Measurements from ENCODE around the gene ZNF827.
A peak's percentile ranks its signal among the peaks of the same experiment; 100 is the strongest.

The ZNF827 gene

GRCh38 chr4:145762719-145763118, 175.9 kb downstream of the ZNF827 start:
- H2BK12ac ChIP-seq (ENCODE audit: low read length in 2 of 2), result no peak overlapping the region

GRCh38 chr4:145760961-145761929, 177.4 kb downstream of the ZNF827 start:
- H3K18ac ChIP-seq (ENCODE audit: low read depth in 1 of 2, low read length in 2 of 2), result no peak overlapping the region
- H3K4ac ChIP-seq (ENCODE audit: low read depth in 1 of 2, low read length in 2 of 2), result no peak overlapping the region
- H2BK120ac ChIP-seq (ENCODE audit: low read depth, low read length), result no peak overlapping the region
- H4K8ac ChIP-seq (ENCODE audit: low read length), result no peak overlapping the region
- no peaks in the 10 kb centered on the region for H3K4me1 ChIP-seq (ENCODE audit: control insufficient read depth, insufficient read depth, low read depth, low read length)
- H4K91ac ChIP-seq (ENCODE audit: low read length), result no peak overlapping the region
- no peak overlapping the region for H2AK5ac ChIP-seq (ENCODE audit: low read length, severe bottlenecking)
- no peaks in the 10 kb centered on the region for H3K9me3 ChIP-seq (ENCODE audit: control insufficient read depth, low read length)
- H2AFZ ChIP-seq (ENCODE audit: low read depth, low read length), result no peak overlapping the region
- no peak overlapping the region for H2BK5ac ChIP-seq (ENCODE audit: low read depth, low read length, poor library complexity, severe bottlenecking)
- no peak overlapping the region for H3K4me2 ChIP-seq (ENCODE audit: low read length, poor library complexity, severe bottlenecking)
- H3K23ac ChIP-seq (ENCODE audit: low read length in 2 of 2), result no peak overlapping the region
- H3K27ac ChIP-seq (ENCODE audit: low read length, poor library complexity, severe bottlenecking), result no peak overlapping the region
- no peak overlapping the region for H2BK12ac ChIP-seq (ENCODE audit: low read length in 2 of 2)
- DNase-seq, result no peak
- H2BK15ac ChIP-seq (ENCODE audit: low read depth, poor library complexity, severe bottlenecking), result no peak overlapping the region
- no peak overlapping the region for H3K4me3 ChIP-seq (ENCODE audit: insufficient read depth in 1 of 2, low read depth in 1 of 2, low read length in 2 of 2)
- H3K79me1 ChIP-seq (replicated peaks; ENCODE audit: low read length, poor library complexity, severe bottlenecking), result peaks cover 15% of the 10 kb centered on the region
- peak overlapping the region in 1 of 2 experiments; percentile 20 for H3K14ac ChIP-seq (ENCODE audit: low read length in 2 of 2)
- H3K9ac ChIP-seq (ENCODE audit: low read length), result no peak overlapping the region
- peaks cover 51 to 58% of the 10 kb centered on the region in 2 experiments for H3K36me3 ChIP-seq (ENCODE audit: control insufficient read depth in 1 of 2, insufficient read depth in 2 of 2, low read depth in 1 of 2, low read length in 2 of 2)
- 98% methylated on average over 49 of the region's 49 CpGs for WGBS
- H3K27me3 ChIP-seq (ENCODE audit: control insufficient read depth in 1 of 2, insufficient read depth in 1 of 2, low read length in 2 of 2), result no peaks in the 10 kb centered on the region

More at GRCh38 chr4:145762719-145763118, 175.9 kb downstream of the ZNF827 start:
- no peak overlapping the region for H3K14ac ChIP-seq (ENCODE audit: low read length in 2 of 2)
- peaks cover 58 to 63% of the 10 kb centered on the region in 2 experiments for H3K36me3 ChIP-seq (ENCODE audit: control insufficient read depth in 1 of 2, insufficient read depth in 2 of 2, low read depth in 1 of 2, low read length in 2 of 2)
- no peak overlapping the region for H3K9ac ChIP-seq (ENCODE audit: low read length)
- no peak overlapping the region for H3K23ac ChIP-seq (ENCODE audit: low read length in 2 of 2)
- H3K9me3 ChIP-seq (ENCODE audit: control insufficient read depth, low read length), result peaks cover 12% of the 10 kb centered on the region
- no peak overlapping the region for H2BK5ac ChIP-seq (ENCODE audit: low read depth, low read length, poor library complexity, severe bottlenecking)
- no peak overlapping the region for H4K8ac ChIP-seq (ENCODE audit: low read length)
- no peak overlapping the region for H2AK5ac ChIP-seq (ENCODE audit: low read length, severe bottlenecking)
- no peak overlapping the region for H2BK15ac ChIP-seq (ENCODE audit: low read depth, poor library complexity, severe bottlenecking)
- no peak overlapping the region for H3K4me2 ChIP-seq (ENCODE audit: low read length, poor library complexity, severe bottlenecking)
- no peak overlapping the region for H4K91ac ChIP-seq (ENCODE audit: low read length)
- H3K4me1 ChIP-seq (ENCODE audit: control insufficient read depth, insufficient read depth, low read depth, low read length), result no peaks in the 10 kb centered on the region
- 97% methylated on average over 7 of the region's 8 CpGs for WGBS
- no peak for DNase-seq
- peaks cover 19% of the 10 kb centered on the region for H3K79me1 ChIP-seq (replicated peaks; ENCODE audit: low read length, poor library complexity, severe bottlenecking)
- H2AFZ ChIP-seq (ENCODE audit: low read depth, low read length), result no peak overlapping the region
- no peak overlapping the region for H3K4ac ChIP-seq (ENCODE audit: low read depth in 1 of 2, low read length in 2 of 2)
- no peak overlapping the region for H3K18ac ChIP-seq (ENCODE audit: low read depth in 1 of 2, low read length in 2 of 2)
- no peak overlapping the region for H3K27ac ChIP-seq (ENCODE audit: low read length, poor library complexity, severe bottlenecking)
- no peak overlapping the region for H3K4me3 ChIP-seq (ENCODE audit: insufficient read depth in 1 of 2, low read depth in 1 of 2, low read length in 2 of 2)
- H3K27me3 ChIP-seq (ENCODE audit: control insufficient read depth in 1 of 2, insufficient read depth in 1 of 2, low read length in 2 of 2), result no peaks in the 10 kb centered on the region
- no peak overlapping the region for H2BK120ac ChIP-seq (ENCODE audit: low read depth, low read length)

GRCh38 chr4:145760176-145760575, 178.4 kb downstream of the ZNF827 start:
- Histone ChIP-seq H3K4ac (ENCODE audit: low read depth in 1 of 2, low read length in 2 of 2) (no peak overlapping the region), H2BK120ac (ENCODE audit: low read depth, low read length) (no peak overlapping the region), H2AFZ (ENCODE audit: low read depth, low read length) (no peak overlapping the region), H3K36me3 (ENCODE audit: control insufficient read depth in 1 of 2, insufficient read depth in 2 of 2, low read depth in 1 of 2, low read length in 2 of 2) (peaks cover 46 to 52% of the 10 kb centered on the region in 2 experiments), H3K9me3 (ENCODE audit: control insufficient read depth, low read length) (no peaks in the 10 kb centered on the region), H2BK5ac (ENCODE audit: low read depth, low read length, poor library complexity, severe bottlenecking) (no peak overlapping the region), H4K91ac (ENCODE audit: low read length) (no peak overlapping the region), H3K27ac (ENCODE audit: low read length, poor library complexity, severe bottlenecking) (no peak overlapping the region), H3K14ac (ENCODE audit: low read length in 2 of 2) (no peak overlapping the region), H2BK15ac (ENCODE audit: low read depth, poor library complexity, severe bottlenecking) (no peak overlapping the region), H3K9ac (ENCODE audit: low read length) (no peak overlapping the region), H4K8ac (ENCODE audit: low read length) (no peak overlapping the region), H2BK12ac (ENCODE audit: low read length in 2 of 2) (no peak overlapping the region), H3K27me3 (ENCODE audit: control insufficient read depth in 1 of 2, insufficient read depth in 1 of 2, low read length in 2 of 2) (no peaks in the 10 kb centered on the region), H3K4me2 (ENCODE audit: low read length, poor library complexity, severe bottlenecking) (no peak overlapping the region), H3K4me3 (ENCODE audit: insufficient read depth in 1 of 2, low read depth in 1 of 2, low read length in 2 of 2) (no peak overlapping the region), H3K79me1 (replicated peaks; ENCODE audit: low read length, poor library complexity, severe bottlenecking) (peaks cover 12% of the 10 kb centered on the region), H3K18ac (ENCODE audit: low read depth in 1 of 2, low read length in 2 of 2) (no peak overlapping the region), H3K23ac (ENCODE audit: low read length in 2 of 2) (no peak overlapping the region), H3K4me1 (ENCODE audit: control insufficient read depth, insufficient read depth, low read depth, low read length) (peaks cover 3% of the 10 kb centered on the region), H2AK5ac (ENCODE audit: low read length, severe bottlenecking) (no peak overlapping the region)
- no peak for DNase-seq
- 95% methylated on average over 8 of the region's 8 CpGs for WGBS

GRCh38 chr4:145757188-145757587, 181.4 kb downstream of the ZNF827 start:
- no peak overlapping the region for H3K23ac ChIP-seq (ENCODE audit: low read length in 2 of 2)
- no CpG with 5 or more reads among the region's 1 CpG for WGBS
- peaks cover 9% of the 10 kb centered on the region for H3K79me1 ChIP-seq (replicated peaks; ENCODE audit: low read length, poor library complexity, severe bottlenecking)
- H2BK120ac ChIP-seq (ENCODE audit: low read depth, low read length), result no peak overlapping the region
- H3K4ac ChIP-seq (ENCODE audit: low read depth in 1 of 2, low read length in 2 of 2), result no peak overlapping the region
- H3K36me3 ChIP-seq (ENCODE audit: control insufficient read depth in 1 of 2, insufficient read depth in 2 of 2, low read depth in 1 of 2, low read length in 2 of 2), result peaks cover 20 to 28% of the 10 kb centered on the region in 2 experiments
- H3K18ac ChIP-seq (ENCODE audit: low read depth in 1 of 2, low read length in 2 of 2), result no peak overlapping the region
- H3K4me2 ChIP-seq (ENCODE audit: low read length, poor library complexity, severe bottlenecking), result no peak overlapping the region
- no peak overlapping the region for H3K9ac ChIP-seq (ENCODE audit: low read length)
- H3K4me3 ChIP-seq (ENCODE audit: insufficient read depth in 1 of 2, low read depth in 1 of 2, low read length in 2 of 2), result no peak overlapping the region
- no peak overlapping the region for H2AFZ ChIP-seq (ENCODE audit: low read depth, low read length)
- H3K27me3 ChIP-seq (ENCODE audit: control insufficient read depth in 1 of 2, insufficient read depth in 1 of 2, low read length in 2 of 2), result no peaks in the 10 kb centered on the region
- no peak overlapping the region for H2AK5ac ChIP-seq (ENCODE audit: low read length, severe bottlenecking)
- H3K4me1 ChIP-seq (ENCODE audit: control insufficient read depth, insufficient read depth, low read depth, low read length), result peaks cover 3% of the 10 kb centered on the region
- H4K8ac ChIP-seq (ENCODE audit: low read length), result no peak overlapping the region
- no peak for DNase-seq
- H4K91ac ChIP-seq (ENCODE audit: low read length), result no peak overlapping the region
- H3K14ac ChIP-seq (ENCODE audit: low read length in 2 of 2), result no peak overlapping the region
- H2BK15ac ChIP-seq (ENCODE audit: low read depth, poor library complexity, severe bottlenecking), result no peak overlapping the region
- H2BK5ac ChIP-seq (ENCODE audit: low read depth, low read length, poor library complexity, severe bottlenecking), result no peak overlapping the region
- H2BK12ac ChIP-seq (ENCODE audit: low read length in 2 of 2), result no peak overlapping the region
- no peaks in the 10 kb centered on the region for H3K9me3 ChIP-seq (ENCODE audit: control insufficient read depth, low read length)
- H3K27ac ChIP-seq (ENCODE audit: low read length, poor library complexity, severe bottlenecking), result no peak overlapping the region
